Natural killer cell (primary cell): ENCODE results near the gene C4orf50. TPM values are rescaled to one million over a fixed set of nuclear protein-coding genes. Genes with fewer than 3 reads are reported as not detected.
A peak's percentile ranks its signal among the peaks of the same experiment; 100 is the strongest.

Source experiments
- ATAC-seq, 3 donors: fragments of 150-1000 bp in 2 of 3; fragments of 200-7000 bp in 1 of 3; cut with Tn5 transposase; 1 replicate in 1 of 3; 2 replicates in 2 of 3; pipeline ENCODE4 v1.10.0; 2021; ENCODE audit warnings: mild to moderate bottlenecking in 2 of 3, moderate library complexity in 2 of 3
- DNase-seq, 2 donors: peaks; one replicate each; pipeline versions ENCODE4 v3.0.0 to v3.0.0-alpha.2; 2013 to 2021; ENCODE audit warnings: mixed read lengths in 1 of 2
- H3K27ac ChIP-seq: one replicate; pipeline ENCODE4 v1.5.1; 2013; ENCODE audit warnings: mild to moderate bottlenecking, low read length
- H3K27me3 ChIP-seq: one replicate; pipeline ENCODE4 v1.6.1; 2013; ENCODE audit warnings: low read length; ENCODE audit not compliant: control insufficient read depth, insufficient read depth
- H3K36me3 ChIP-seq: one replicate; pipeline ENCODE4 v1.6.1; 2013; ENCODE audit warnings: low read length; ENCODE audit not compliant: control insufficient read depth, insufficient read depth
- H3K4me1 ChIP-seq: one replicate; pipeline ENCODE4 v1.6.1; 2013; ENCODE audit warnings: low read length; ENCODE audit not compliant: control insufficient read depth, insufficient read depth
- H3K4me3 ChIP-seq: one replicate; pipeline ENCODE4 v1.5.1; 2013; ENCODE audit warnings: low read length
- H3K9me3 ChIP-seq: one replicate; pipeline ENCODE4 v1.6.1; 2013; ENCODE audit warnings: low read length; ENCODE audit not compliant: control insufficient read depth, insufficient read depth
- H3K27ac Mint-ChIP-seq, 2 donors: one replicate each; pipeline ENCODE4 v1.8.0; 2022; ENCODE audit warnings: mild to moderate bottlenecking in 2 of 2, mixed read lengths in 2 of 2, moderate library complexity in 1 of 2
- H3K27me3 Mint-ChIP-seq, 2 donors: one replicate each; pipeline ENCODE4 v1.8.0; 2022; ENCODE audit warnings: low read depth in 2 of 2, mixed read lengths in 2 of 2
- H3K36me3 Mint-ChIP-seq: one replicate; pipeline ENCODE4 v1.8.0; 2022; ENCODE audit warnings: mixed read lengths
- H3K4me1 Mint-ChIP-seq, 2 donors: one replicate each; pipeline ENCODE4 v1.8.0; 2022; ENCODE audit warnings: mixed read lengths in 2 of 2
- H3K4me3 Mint-ChIP-seq: one replicate; pipeline ENCODE4 v1.8.0; 2022; ENCODE audit warnings: mild to moderate bottlenecking, moderate library complexity, mixed read lengths
- H3K9me3 Mint-ChIP-seq, 2 donors: one replicate each; pipeline ENCODE4 v1.8.0; 2022; ENCODE audit warnings: mixed read lengths in 2 of 2
- WGBS: methylation state at CpG from one replicate; pipeline ENCODE4 v1.1.7; 2013; ENCODE audit warnings: missing lambda C conversion rate; ENCODE audit not compliant: insufficient coverage; 5-methylcytosine and 5-hydroxymethylcytosine counted together
- intact Hi-C: fragments of 100-400 bp; cut with micrococcal nuclease; formaldehyde crosslinking; loops from one replicate; pipeline ENCODE4 v1.14.2; 2022
- total RNA-seq, 4 donors: library from RNA; stranded (reverse); fragments of 120-200 nt in 1 of 4; gene quantifications; one replicate each; pipeline versions ENCODE4 v1.2.3 to v1.2.4, GENCODE V29; 2013 to 2022
- TF ChIP-seq, protein P1 (sequence below): fragments of 200-600 bp; IDR thresholded peaks from one replicate; pipeline ENCODE4 v1.8.0; 2022; ENCODE audit warnings: antibody characterized with exemption

C4orf50 gene
- total RNA-seq, 3 donors from 2014 or later (not counting 1 experiment from before 2014, with no cell fraction given), result 0.63 to 2.7 (median 1.8) TPM

DNA sequence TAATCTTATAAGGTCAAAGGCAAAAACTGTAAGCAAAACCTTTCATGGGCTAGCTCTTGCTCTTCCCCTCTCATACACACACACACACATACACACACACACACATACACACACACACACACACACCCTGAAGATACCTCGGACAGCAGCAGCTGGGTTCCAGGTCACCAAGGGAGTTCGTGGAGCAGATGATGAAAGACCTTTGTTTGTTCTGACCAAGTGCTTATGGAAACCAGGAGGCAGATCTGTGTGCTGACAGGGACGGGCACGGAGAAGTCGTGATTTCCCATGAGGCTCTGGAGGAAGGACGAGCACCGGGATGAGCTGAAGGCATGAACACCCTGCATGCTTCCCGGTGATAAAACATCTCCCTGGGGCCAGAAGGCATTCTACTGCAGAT, 90.0 kb downstream of the C4orf50 start:
- Mint-ChIP-seq H3K4me3 (no peak overlapping the region), H3K4me1 (no peaks in the 10 kb centered on the region), H3K27ac (no peak overlapping the region), H3K36me3 (no peaks in the 10 kb centered on the region), H3K9me3 (no peaks in the 10 kb centered on the region), H3K27me3 (peaks cover 3 to 5% of the 10 kb centered on the region in 2 donors)
- Histone ChIP-seq H3K4me1 (no peaks in the 10 kb centered on the region), H3K9me3 (no peaks in the 10 kb centered on the region), H3K27me3 (no peaks in the 10 kb centered on the region), H3K36me3 (no peaks in the 10 kb centered on the region), H3K4me3 (no peak overlapping the region), H3K27ac (no peak overlapping the region)
- intact Hi-C loops, result no loop called here
- TF ChIP-seq, protein P1, sequence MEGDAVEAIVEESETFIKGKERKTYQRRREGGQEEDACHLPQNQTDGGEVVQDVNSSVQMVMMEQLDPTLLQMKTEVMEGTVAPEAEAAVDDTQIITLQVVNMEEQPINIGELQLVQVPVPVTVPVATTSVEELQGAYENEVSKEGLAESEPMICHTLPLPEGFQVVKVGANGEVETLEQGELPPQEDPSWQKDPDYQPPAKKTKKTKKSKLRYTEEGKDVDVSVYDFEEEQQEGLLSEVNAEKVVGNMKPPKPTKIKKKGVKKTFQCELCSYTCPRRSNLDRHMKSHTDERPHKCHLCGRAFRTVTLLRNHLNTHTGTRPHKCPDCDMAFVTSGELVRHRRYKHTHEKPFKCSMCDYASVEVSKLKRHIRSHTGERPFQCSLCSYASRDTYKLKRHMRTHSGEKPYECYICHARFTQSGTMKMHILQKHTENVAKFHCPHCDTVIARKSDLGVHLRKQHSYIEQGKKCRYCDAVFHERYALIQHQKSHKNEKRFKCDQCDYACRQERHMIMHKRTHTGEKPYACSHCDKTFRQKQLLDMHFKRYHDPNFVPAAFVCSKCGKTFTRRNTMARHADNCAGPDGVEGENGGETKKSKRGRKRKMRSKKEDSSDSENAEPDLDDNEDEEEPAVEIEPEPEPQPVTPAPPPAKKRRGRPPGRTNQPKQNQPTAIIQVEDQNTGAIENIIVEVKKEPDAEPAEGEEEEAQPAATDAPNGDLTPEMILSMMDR, result no peak
- WGBS, result 81% methylated on average over 8 of the region's 8 CpGs
- ATAC-seq, result no peak
- DNase-seq, result no peak

DNA sequence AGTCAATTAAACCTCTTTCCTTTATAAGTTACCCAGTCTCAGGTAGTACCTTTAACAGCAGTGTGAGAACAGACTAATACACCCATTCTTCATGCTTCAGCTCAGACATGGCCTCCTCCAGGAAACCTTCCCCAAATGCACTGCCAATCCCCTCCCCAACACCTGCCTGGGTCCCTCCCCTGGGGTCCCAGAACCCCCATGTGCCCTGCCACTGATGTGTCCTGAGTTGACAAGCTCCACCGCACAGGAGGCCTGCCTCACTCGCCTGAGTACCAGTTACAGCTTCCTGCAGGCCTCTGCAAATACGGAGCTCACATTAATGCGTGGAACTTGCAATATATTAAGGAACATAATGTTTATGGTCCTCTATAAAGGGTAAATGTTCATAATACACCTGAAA, 90.5 kb downstream of the C4orf50 start:
- ATAC-seq (no peak), DNase-seq (no peak)
- H3K4me1 Mint-ChIP-seq, result no peaks in the 10 kb centered on the region
- intact Hi-C loops, result no loop called here
- WGBS, result 82% methylated on average over 4 of the region's 4 CpGs
- peak overlapping the region in 1 of 2 donors; percentile 10 for H3K27ac Mint-ChIP-seq
- no peaks in the 10 kb centered on the region for H3K9me3 Mint-ChIP-seq
- H3K36me3 Mint-ChIP-seq, result no peaks in the 10 kb centered on the region
- Histone ChIP-seq H3K27ac (no peak overlapping the region), H3K36me3 (no peaks in the 10 kb centered on the region), H3K4me1 (no peaks in the 10 kb centered on the region), H3K27me3 (no peaks in the 10 kb centered on the region), H3K9me3 (no peaks in the 10 kb centered on the region), H3K4me3 (no peak overlapping the region)
- H3K27me3 Mint-ChIP-seq, result peaks cover 9 to 11% of the 10 kb centered on the region in 2 donors
- TF ChIP-seq, protein P1, result no peak
- H3K4me3 Mint-ChIP-seq, result no peak overlapping the region

DNA sequence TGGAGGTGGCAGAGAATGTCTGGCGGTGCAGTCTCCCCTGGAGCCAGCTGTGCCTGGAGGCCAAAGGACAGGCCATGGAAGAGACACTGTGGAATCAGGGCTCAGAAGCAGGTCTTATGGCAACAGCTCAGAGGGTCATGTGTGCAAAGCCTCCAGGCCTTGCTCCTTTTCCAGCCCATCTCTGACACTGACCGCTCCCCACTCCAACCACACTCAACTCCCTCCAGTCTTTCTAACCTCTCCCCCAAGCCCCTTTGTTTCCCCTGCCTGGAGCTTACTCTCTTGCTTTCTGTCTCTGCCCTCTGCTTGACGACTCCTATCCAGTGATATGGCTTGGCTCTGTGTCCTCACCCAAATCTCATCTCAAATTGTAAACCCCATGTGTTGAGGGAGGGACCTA, 91.1 kb downstream of the C4orf50 start:
- intact Hi-C loops, result no loop called here
- no peaks in the 10 kb centered on the region for H3K4me1 ChIP-seq
- H3K4me1 Mint-ChIP-seq, result no peaks in the 10 kb centered on the region
- H3K9me3 Mint-ChIP-seq, result no peaks in the 10 kb centered on the region
- no peaks in the 10 kb centered on the region for H3K36me3 ChIP-seq
- no peak overlapping the region for H3K4me3 ChIP-seq
- H3K9me3 ChIP-seq, result no peaks in the 10 kb centered on the region
- peaks cover 9 to 12% of the 10 kb centered on the region in 2 donors for H3K27me3 Mint-ChIP-seq
- H3K4me3 Mint-ChIP-seq, result no peak overlapping the region
- H3K36me3 Mint-ChIP-seq, result no peaks in the 10 kb centered on the region
- H3K27ac ChIP-seq, result no peak overlapping the region
- no peak overlapping the region for H3K27ac Mint-ChIP-seq
- TF ChIP-seq, protein P1, result no peak
- DNase-seq (no peak), ATAC-seq (no peak)
- 95% methylated on average over 2 of the region's 3 CpGs for WGBS
- H3K27me3 ChIP-seq, result no peaks in the 10 kb centered on the region

DNA sequence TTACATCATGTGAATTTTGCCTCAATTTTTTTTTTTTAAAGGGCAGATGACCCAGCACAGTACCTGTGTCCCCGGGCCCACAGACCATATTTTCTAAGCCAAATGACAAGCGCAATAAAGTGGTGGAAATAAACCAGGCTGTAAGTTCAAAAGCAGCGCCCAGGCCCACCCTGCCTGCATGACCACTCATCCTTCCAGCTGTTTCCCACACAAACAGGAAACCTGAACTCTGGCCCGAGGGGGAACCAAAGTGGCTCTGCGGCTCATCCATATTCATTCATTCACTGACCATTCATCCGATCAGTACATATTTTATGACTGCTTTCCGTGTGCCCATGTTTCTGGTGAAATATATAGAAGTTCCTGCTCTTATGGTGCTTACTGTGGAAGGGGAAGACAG, 91.6 kb downstream of the C4orf50 start:
- no peak overlapping the region for H3K27ac ChIP-seq
- DNase-seq, result no peak
- H3K4me1 ChIP-seq, result no peaks in the 10 kb centered on the region
- 60% methylated on average over 7 of the region's 7 CpGs for WGBS
- Mint-ChIP-seq H3K27ac (no peak overlapping the region), H3K36me3 (no peaks in the 10 kb centered on the region), H3K9me3 (no peaks in the 10 kb centered on the region), H3K4me3 (no peak overlapping the region), H3K27me3 (peaks cover 9 to 13% of the 10 kb centered on the region in 2 donors), H3K4me1 (no peaks in the 10 kb centered on the region)
- no peak for ATAC-seq
- H3K9me3 ChIP-seq, result no peaks in the 10 kb centered on the region
- intact Hi-C loops, result no loop called here
- TF ChIP-seq, protein P1, result no peak
- H3K36me3 ChIP-seq, result no peaks in the 10 kb centered on the region
- no peaks in the 10 kb centered on the region for H3K27me3 ChIP-seq
- H3K4me3 ChIP-seq, result no peak overlapping the region
